GM20431 (cell line): Measurements from ENCODE around the gene RTP5.

Experiments
- in situ Hi-C: fragments of 300-500 bp; cut with MseI, MboI; formaldehyde crosslinking; loops from one replicate; pipeline ENCODE4 v1.15.0; 2020; ENCODE audit warnings: low sequenced_read_pairs; ENCODE audit not compliant: unreplicated experiment

RTP5 gene

GRCh38 chr2:241855888-241856422, 13.6 kb upstream of the RTP5 start:
- in situ Hi-C loops, result no loop called here

- in situ Hi-C loops, result no loop called here
Observed at GRCh38 chr2:241857041-241857541, 12.4 kb upstream of the RTP5 start.

DNA sequence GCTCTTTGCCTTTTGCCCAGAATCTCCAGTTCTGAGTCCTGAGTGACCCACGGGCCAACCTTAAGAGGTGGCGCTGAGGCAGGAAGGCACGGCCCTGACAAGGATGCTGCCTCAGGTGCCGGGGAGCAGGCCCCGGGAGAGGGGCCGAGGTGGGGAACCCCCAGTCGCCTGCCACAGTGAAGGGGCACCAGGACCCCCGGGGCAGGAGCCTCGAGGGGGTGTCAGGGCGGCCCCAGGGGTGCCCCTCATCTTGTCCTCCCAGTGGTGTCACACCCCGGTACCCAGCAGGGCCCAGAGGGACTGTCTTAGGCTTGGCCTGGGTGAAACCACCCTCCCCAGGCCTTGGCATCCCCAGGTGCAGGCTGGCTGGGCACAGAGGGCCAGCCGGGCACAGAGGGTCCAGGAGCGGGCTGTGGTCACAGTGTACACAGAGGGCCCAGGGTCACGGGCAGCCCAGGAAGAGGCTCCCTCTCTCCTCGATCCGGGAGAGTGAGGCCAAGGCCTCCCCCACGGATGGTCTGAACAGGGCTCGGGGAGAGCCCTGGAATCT, 11.9 kb upstream of the RTP5 start:
- in situ Hi-C loops, result no loop called here

DNA sequence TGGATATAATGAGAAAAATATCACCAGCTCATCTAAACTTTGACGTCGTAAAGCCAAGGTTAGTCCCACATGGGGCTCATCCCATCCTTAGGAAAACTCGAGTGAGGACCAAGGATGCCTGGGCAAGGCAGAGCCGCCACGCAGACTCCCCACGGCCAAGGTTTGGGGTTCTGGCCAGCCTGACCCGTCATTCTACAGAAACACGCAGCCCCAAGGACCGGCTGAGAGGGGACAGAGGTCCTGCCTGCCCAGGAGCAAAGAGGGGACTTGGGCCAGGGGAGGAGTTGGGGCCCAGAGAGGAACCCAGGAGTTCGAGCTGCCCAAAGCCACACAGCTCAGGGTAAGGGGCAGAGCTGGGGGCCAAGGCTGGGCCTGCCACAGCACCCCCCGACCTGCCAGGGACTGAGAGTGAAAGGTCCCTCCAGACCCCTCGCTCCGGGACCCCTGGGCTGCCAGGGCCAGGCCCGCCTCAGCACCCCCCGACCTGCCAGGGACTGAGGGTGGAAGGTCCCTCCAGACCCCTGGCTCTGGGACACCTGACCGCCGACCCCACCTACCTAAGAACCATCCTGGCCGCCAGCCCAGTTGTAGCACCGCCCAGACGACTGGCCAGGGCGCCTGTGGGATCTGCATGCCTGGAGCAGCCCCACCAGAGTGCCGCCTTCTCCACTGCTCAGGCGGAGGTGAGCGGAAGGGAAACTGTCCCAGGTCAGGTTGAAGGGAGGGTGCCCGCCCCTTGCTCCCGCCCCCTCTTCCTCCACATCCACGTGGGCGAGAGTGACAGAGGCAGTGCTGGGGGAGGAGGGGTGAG, 11.1 kb upstream of the RTP5 start, which contains the start of gene PDCD1:
Gene PDCD1, minus strand, starts transcription at position 689 of the 811 bp plus-strand sequence. Its CDS starts 56 bp downstream, at position 633.
- in situ Hi-C loops, result no loop called here

DNA sequence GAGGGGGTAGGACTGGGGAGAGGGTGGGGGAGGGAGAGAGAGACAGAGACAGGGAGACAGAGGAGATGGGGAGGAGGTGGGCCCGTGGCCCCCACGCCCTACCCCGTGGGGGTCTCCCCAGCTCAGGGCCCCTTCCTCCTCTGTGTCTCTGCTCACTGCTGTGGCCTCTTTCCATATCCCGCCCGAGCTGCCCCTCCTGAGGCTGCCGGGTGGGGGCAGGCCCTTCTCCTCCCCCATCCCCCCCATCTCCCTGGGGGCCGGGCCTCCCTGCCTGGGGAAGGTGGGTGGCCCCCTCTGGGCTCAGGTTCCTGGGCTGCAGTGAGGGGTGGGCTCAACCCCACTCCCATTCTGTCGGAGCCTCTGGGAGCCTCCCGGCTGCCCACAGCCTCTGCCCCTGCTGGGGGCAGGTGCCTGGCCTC, 10.5 kb upstream of the RTP5 start:
- in situ Hi-C loops, result no loop called here

- in situ Hi-C loops, result no loop called here
Observed at GRCh38 chr2:241859436-241860183, 9.9 kb upstream of the RTP5 start.

DNA sequence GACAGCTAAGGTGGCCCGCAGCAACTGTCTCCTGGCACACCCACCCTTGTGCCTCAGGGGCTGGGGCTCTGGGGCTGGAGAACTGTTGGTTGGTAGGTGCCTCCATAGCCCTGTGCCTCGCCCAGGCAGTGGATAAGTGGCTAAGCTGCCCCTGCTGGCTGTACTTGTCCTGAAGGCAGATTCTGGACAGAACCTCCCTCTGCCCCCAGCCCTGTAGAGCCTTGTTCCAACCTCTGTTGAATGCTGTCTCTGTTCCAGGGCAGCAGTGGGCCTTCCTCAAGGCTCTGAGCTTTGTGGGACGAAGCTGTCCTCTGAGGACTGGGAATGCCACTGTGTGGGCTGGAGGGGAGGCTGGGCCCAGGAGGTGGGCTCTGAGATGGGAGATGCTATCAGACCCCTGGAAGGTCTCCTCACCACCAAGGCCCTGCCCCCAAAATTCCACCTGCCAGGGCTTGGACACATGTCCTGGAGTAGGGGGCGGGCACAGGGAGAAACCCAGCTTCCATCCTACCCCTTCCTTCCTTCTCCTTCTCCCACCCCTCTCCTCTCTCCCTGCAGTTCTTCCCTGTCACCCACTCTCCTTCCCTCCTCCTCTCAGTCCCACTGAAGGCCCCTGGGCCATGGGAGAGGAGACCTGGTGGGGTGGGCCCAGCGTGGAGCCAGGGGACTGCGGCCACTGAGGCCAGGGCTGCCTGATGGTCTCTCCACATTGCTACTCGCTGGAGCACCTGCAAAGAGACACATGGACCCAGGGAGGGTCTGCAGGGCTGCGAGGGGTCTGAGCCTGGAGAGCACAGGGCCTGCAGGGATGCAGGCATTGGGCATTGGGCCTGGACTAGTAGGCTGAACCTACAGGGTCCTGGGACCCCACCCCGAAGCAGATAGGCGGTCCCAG, 9.1 kb upstream of the RTP5 start:
- in situ Hi-C loops, result no loop called here

- in situ Hi-C loops, result no loop called here
Observed at GRCh38 chr2:241861264-241861663, 8.3 kb upstream of the RTP5 start.

DNA sequence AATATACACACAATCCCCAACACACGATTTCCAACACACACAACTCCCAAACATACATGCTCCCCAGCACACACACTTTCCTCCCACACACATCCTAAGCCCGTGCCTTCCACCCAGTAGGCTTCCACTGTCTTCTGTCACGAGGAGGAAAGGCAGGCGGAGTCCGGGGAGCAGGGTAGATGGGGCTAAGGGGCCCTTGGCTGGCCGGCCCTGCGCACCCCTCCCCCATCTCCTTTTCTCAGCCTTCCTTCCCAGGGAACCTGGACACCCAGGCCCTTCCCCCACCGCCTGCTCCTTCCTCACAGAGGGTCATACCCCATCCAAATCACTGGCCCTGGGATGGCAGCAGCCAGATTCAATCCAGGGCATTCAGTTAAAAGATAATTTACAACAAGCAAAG, 7.4 kb upstream of the RTP5 start:
- in situ Hi-C loops, result no loop called here

GRCh38 chr2:241862775-241863535, 6.6 kb upstream of the RTP5 start:
- in situ Hi-C loops, result no loop called here

DNA sequence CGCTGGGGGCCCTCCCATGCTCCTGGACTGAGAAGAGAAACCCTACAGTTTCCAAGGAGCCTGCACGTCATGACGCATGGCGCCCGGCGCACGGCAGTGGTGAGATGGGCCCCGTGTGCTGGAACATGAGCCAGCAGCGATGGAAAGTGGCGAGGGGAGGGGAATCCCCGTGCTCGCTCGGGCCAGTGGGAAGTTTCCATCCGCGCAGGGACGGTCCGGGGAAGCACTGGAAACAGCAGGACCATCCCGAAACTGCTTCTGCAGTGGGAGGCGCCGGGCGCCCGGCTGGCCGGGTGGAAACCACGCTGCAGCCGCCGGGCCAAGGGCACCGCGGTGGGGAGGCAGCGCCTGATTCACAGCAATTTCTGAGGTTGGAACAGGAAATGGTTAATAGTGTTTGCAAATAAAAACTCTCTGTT, 6.0 kb upstream of the RTP5 start:
- in situ Hi-C loops, result no loop called here

GRCh38 chr2:241864168-241864849, 5.2 kb upstream of the RTP5 start:
- in situ Hi-C loops, result no loop called here

DNA sequence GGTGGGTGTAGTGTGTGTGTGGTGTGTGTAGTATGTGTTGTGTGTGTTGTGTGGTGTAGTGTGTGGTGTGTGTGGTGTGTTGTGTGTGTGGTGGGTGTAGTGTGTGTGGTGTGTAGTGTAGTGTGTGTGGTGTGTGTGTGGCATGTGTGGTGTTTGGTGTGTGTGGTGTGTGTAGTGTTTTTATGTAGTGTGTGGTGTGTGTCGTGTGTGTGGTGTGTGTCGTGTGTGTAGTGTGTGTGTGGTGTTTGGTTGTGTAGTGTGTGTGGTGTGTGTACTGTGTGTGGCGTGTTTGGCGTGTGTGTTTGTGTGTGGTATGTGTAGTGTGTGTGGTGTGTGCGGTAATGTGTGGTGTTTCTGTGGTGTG, 4.7 kb upstream of the RTP5 start:
- in situ Hi-C loops, result no loop called here

DNA sequence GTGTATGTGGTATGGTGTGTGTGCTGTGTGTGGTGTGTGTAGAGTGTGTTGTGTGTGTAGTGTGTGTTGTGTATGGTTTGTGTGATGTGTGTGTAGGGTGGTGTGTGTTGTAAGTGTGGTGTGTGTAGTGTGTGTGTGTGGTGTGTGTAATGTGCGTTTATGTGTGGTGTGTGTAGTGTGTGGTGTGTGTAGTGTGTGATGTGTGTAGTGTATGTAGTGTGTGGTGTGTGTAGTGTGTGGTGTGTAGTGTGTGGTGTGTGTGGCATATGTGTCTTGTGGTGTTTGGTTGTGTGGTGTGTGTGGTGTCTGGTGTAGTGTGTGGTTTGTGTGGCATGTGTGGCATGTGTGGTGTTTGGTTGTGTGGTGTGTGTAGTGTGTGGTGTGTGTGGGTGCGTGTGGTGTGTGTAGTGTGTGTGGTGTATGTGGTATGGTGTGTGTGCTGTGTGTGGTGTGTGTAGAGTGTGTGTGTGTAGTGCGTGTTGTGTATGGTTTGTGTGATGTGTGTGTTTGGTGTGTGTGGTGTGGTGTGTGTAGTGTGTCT, 4.0 kb upstream of the RTP5 start:
- in situ Hi-C loops, result no loop called here

DNA sequence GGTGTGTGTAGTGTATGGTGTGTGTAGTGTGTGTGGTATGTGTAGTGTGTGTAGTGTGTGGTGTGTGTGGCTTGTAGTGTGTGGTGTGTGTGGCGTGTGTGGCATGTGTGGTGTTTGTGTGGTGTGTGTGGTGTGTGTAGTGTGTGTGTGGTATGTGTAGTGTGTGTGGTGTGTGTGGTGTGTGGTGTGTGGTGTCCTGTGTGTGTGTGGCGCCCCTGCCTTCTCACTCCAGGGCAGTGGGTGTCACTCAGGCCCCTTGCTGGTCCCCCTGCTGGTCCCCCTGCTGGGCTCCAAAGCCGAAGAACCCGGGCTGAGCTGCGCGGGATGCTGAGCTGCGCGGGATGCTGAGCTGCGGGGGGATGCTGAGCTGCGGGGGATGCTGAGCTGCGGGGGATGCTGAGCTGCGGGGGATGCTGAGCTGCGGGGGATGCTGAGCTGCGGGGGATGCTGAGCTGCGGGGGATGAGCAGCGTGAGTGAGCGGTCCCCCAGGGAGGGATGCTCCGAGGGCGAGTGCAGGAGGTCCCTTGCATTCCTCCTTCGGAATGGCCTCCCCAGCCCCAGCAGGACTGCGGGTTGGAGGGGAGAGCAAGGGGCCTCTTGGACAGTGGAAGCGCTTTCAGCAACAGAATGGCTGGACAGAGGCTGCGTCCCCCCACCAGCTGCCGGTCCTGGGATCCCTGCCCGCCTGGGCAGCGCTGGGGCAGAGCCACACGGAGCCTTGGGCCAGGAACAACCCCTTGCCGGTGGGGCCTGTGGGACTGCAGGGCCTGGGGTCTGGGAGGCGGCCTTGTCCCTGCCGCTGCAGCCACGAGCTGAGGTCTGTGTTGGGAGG, 3.4 kb upstream of the RTP5 start:
- in situ Hi-C loops, result no loop called here

DNA sequence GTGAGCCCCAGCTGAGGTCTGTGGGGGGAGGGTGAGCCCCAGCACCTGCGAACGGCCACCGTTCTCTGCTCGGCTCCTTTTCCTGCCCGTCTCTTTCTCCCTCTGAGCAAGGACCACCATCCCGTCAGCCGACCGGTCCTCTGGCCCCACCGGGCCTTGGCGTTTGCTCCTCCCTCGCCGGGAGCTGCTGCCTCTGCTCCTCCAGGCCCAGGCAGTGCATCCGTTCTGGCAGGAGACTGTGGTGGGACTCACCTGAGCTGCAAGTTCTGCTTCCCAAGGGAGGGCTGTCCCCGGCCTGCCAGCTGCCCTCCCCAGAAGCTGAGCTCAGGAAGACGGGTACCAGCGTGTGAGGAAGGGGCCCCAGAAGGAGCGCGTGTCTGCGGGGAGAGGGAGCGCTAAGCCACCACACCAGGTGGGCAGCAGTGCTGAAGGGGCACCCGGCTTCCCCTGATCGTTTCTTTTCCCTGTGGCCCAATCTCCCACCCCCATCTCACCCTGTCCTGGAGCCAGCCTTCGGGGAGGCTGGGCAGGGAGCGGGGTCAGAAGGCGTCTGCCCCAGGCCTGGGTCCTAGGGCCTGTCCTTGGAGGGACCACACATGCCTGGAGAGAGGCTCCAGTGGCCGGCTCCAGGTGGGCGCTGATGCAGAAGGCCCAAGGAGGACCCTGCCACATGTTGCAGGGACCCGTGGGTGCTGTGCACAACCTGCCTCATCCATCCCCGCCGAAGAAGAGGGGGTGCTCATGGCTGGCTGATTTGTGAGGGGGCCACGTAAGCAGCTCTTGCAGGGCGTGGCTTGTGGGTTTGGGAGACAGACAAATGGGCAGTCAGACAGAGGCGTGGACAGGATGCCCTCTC, 2.5 kb upstream of the RTP5 start:
- in situ Hi-C loops, result no loop called here
